DOHH2 (cell line): ENCODE data around the gene MRFAP1.
"Not testable (repeated sequence)": the region's sequence is repeated elsewhere in the genome, so short reads cannot be mapped to it uniquely, and the experiment has no call there.

ENCODE experiments used
- H3F3A ChIP-seq: fragments of 200-600 bp; sonication (generic), shearing (Covaris generic); 2 replicates; pipeline ENCODE4 v1.6.0; 2016; ENCODE audit warnings: antibody characterized with exemption, mild to moderate bottlenecking; ENCODE audit not compliant: control insufficient read depth, insufficient read depth
- H3K27ac ChIP-seq: fragments of 200-600 bp; sonication (generic); 2 replicates; pipeline ENCODE4 v1.5.1; 2014; ENCODE audit warnings: low read depth, mild to moderate bottlenecking, low read length, moderate library complexity
- H3K27me3 ChIP-seq: fragments of 200-600 bp; sonication (generic); 2 replicates; pipeline ENCODE4 v1.6.1; 2014; ENCODE audit warnings: mild to moderate bottlenecking, low read length, mixed read lengths; ENCODE audit not compliant: control insufficient read depth
- H3K36me3 ChIP-seq: fragments of 200-600 bp; sonication (generic); 2 replicates; pipeline ENCODE4 v1.6.1; 2014; ENCODE audit warnings: mild to moderate bottlenecking, low read length, moderate library complexity, mixed read lengths; ENCODE audit not compliant: control insufficient read depth
- H3K4me1 ChIP-seq: fragments of 200-600 bp; sonication (generic); 2 replicates; pipeline ENCODE4 v1.6.1; 2014; ENCODE audit warnings: mild to moderate bottlenecking, low read length, mixed read lengths; ENCODE audit not compliant: control insufficient read depth
- H3K4me2 ChIP-seq: fragments of 200-600 bp; sonication (generic); 2 replicates; pipeline ENCODE4 v1.6.0; 2014; ENCODE audit warnings: mild to moderate bottlenecking, low read length, moderate library complexity
- H3K4me3 ChIP-seq: fragments of 200-600 bp; sonication (generic); 2 replicates; pipeline ENCODE4 v1.5.1; 2014; ENCODE audit warnings: mild to moderate bottlenecking, low read length, mixed read lengths
- H3K79me2 ChIP-seq: fragments of 200-600 bp; sonication (generic); 2 replicates; pipeline ENCODE4 v1.6.1; 2014; ENCODE audit warnings: mild to moderate bottlenecking, low read length, mixed read lengths; ENCODE audit not compliant: control insufficient read depth
- H3K9me2 ChIP-seq: fragments of 200-600 bp; sonication (generic); replicated peaks from 2 replicates; pipeline ENCODE4 v1.6.1; 2014; ENCODE audit warnings: mild to moderate bottlenecking, low read length, mixed read lengths; ENCODE audit not compliant: control insufficient read depth
- H3K9me3 ChIP-seq: fragments of 200-600 bp; sonication (generic); 2 replicates; pipeline ENCODE4 v1.6.1; 2014; ENCODE audit warnings: antibody characterized with exemption, low read length, mixed read lengths; ENCODE audit not compliant: control insufficient read depth, insufficient read depth
- H4K20me1 ChIP-seq: fragments of 200-600 bp; sonication (generic); 2 replicates; pipeline ENCODE4 v1.6.0; 2014; ENCODE audit warnings: low read depth, mild to moderate bottlenecking, antibody characterized with exemption, low read length, moderate library complexity; ENCODE audit not compliant: control insufficient read depth, insufficient read depth
- EZH2phosphoT487 ChIP-seq: fragments of 200-600 bp; sonication (generic); IDR thresholded peaks from 2 replicates; pipeline ENCODE4 v1.6.1; 2017; ENCODE audit warnings: borderline replicate concordance, mild to moderate bottlenecking, antibody characterized with exemption, low read length, moderate library complexity, mixed read lengths
- TF ChIP-seq, protein P1 (sequence below): fragments of 200-600 bp; sonication (generic); IDR thresholded peaks from one replicate; pipeline ENCODE4 v1.5.1; 2014; ENCODE audit warnings: antibody characterized with exemption, mild to moderate bottlenecking, low read depth, low read length; ENCODE audit not compliant: poor library complexity, severe bottlenecking

The MRFAP1 gene

DNA sequence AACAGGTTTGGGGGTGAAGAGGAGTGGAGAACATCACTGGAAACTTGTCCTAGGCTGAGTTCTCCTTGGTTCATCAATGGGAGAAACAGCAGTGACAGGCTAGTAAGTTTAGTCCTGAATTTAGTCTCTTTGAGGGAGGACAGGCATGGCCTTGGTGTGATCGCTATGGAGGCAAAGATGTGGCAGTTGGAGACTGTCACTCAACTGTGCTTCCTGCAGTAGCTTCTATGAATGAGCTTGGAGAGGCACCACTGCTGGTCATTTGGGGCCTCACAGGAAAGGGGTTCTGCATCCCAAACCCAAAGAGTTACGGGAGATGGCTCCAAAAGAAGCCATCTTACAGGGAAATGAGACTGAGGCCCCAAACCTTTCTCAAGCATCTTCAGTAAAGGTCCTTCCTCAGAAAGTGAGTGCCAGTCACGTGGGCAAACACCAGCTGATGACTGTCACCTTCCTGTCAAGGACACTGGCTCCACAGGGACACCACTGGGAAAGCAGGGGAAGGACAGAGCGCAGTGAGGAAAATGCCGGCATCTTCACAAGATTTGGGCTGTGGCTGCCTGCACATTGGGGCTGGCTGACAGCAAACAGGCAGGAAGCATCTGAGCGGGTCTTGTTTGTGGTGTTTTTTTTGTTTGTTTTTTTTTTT, 7.2 kb downstream of the MRFAP1 start:
- Histone ChIP-seq H4K20me1 (no peaks in the 10 kb centered on the region; the same call in none of the 2 replicates), H3K4me2 (no peak overlapping the region), H3K4me3 (no peak overlapping the region), H3K9me3 (no peaks in the 10 kb centered on the region), H3K27ac (no peak overlapping the region), H3K9me2 (no peaks in the 10 kb centered on the region), H3K4me1 (peaks cover 6% of the 10 kb centered on the region), H3K79me2 (peaks cover 4% of the 10 kb centered on the region), H3K36me3 (peaks cover 12% of the 10 kb centered on the region), H3K27me3 (no peaks in the 10 kb centered on the region), H3F3A (peaks cover 19% of the 10 kb centered on the region)
- no peak for TF ChIP-seq EZH2phosphoT487
- TF ChIP-seq, protein P1, sequence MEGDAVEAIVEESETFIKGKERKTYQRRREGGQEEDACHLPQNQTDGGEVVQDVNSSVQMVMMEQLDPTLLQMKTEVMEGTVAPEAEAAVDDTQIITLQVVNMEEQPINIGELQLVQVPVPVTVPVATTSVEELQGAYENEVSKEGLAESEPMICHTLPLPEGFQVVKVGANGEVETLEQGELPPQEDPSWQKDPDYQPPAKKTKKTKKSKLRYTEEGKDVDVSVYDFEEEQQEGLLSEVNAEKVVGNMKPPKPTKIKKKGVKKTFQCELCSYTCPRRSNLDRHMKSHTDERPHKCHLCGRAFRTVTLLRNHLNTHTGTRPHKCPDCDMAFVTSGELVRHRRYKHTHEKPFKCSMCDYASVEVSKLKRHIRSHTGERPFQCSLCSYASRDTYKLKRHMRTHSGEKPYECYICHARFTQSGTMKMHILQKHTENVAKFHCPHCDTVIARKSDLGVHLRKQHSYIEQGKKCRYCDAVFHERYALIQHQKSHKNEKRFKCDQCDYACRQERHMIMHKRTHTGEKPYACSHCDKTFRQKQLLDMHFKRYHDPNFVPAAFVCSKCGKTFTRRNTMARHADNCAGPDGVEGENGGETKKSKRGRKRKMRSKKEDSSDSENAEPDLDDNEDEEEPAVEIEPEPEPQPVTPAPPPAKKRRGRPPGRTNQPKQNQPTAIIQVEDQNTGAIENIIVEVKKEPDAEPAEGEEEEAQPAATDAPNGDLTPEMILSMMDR: no peak

GRCh38 chr4:6649216-6649615, 8.7 kb downstream of the MRFAP1 start:
- Histone ChIP-seq H3F3A (peaks cover 9% of the 10 kb centered on the region; the same call in 1 of the 2 replicates), H3K9me3 (no peaks in the 10 kb centered on the region), H3K27ac (no peak overlapping the region), H3K4me3 (no peak overlapping the region), H3K9me2 (no peaks in the 10 kb centered on the region), H3K4me2 (no peak overlapping the region), H3K79me2 (no peaks in the 10 kb centered on the region), H3K4me1 (peaks cover 6% of the 10 kb centered on the region), H4K20me1 (no peaks in the 10 kb centered on the region), H3K36me3 (no peaks in the 10 kb centered on the region), H3K27me3 (no peaks in the 10 kb centered on the region)
- no peak for TF ChIP-seq EZH2phosphoT487
- TF ChIP-seq, protein P1: no peak

DNA sequence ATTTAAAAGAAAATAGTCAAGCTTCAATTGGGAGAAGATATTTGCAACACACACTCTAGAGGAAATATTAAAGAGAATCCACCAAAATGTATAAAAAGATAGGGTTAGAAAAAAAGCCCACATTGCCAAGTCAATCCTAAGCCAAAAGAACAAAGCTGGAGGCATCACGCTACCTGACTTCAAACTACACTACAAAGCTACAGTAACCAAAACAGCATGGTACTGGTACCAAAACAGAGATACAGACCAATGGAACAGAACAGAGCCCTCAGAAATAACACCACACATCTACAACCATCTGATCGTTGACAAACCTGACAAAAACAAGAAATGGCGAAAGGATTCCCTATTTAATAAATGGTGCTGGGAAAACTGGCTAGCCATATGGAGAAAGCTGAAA, 13.7 kb downstream of the MRFAP1 start:
- H3K36me3 ChIP-seq, H3K4me1 ChIP-seq, H3K27me3 ChIP-seq, H3K4me3 ChIP-seq, H3K9me2 ChIP-seq, H3K9me3 ChIP-seq, H3F3A ChIP-seq, H3K27ac ChIP-seq, H4K20me1 ChIP-seq, H3K79me2 ChIP-seq, H3K4me2 ChIP-seq: not testable (repeated sequence)

DNA sequence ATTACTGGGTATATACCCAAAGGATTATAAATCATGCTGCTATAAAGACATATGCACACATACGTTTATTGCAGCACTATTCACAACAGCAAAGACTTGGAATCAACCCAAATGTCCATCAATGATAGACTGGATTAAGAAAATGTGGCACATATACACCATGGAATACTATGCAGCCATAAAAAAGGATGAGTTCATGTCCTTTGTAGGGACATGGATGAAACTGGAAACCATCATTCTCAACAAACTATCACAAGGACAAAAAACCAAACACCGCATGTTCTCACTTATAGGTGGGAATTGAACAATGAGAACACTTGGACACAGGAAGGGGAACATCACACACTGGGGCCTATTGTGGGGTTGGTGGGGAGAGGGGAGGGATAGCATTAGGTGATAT, 14.8 kb downstream of the MRFAP1 start:
- not testable (repeated sequence) for H3K79me2 ChIP-seq, H3K27me3 ChIP-seq, H3K4me1 ChIP-seq, H3K9me3 ChIP-seq, H3K9me2 ChIP-seq, H3K36me3 ChIP-seq, H4K20me1 ChIP-seq, H3K27ac ChIP-seq, H3F3A ChIP-seq, H3K4me2 ChIP-seq, H3K4me3 ChIP-seq
